Fibroblast of skin of back (primary cell): ENCODE data around the gene ELN.
"Not testable (repeated sequence)": the region's sequence is repeated elsewhere in the genome, so short reads cannot be mapped to it uniquely, and the experiment has no call there.

Source experiments
- DNase-seq: peaks from one replicate; pipeline ENCODE4 v3.0.0-alpha.2; 2013

ELN gene

DNA sequence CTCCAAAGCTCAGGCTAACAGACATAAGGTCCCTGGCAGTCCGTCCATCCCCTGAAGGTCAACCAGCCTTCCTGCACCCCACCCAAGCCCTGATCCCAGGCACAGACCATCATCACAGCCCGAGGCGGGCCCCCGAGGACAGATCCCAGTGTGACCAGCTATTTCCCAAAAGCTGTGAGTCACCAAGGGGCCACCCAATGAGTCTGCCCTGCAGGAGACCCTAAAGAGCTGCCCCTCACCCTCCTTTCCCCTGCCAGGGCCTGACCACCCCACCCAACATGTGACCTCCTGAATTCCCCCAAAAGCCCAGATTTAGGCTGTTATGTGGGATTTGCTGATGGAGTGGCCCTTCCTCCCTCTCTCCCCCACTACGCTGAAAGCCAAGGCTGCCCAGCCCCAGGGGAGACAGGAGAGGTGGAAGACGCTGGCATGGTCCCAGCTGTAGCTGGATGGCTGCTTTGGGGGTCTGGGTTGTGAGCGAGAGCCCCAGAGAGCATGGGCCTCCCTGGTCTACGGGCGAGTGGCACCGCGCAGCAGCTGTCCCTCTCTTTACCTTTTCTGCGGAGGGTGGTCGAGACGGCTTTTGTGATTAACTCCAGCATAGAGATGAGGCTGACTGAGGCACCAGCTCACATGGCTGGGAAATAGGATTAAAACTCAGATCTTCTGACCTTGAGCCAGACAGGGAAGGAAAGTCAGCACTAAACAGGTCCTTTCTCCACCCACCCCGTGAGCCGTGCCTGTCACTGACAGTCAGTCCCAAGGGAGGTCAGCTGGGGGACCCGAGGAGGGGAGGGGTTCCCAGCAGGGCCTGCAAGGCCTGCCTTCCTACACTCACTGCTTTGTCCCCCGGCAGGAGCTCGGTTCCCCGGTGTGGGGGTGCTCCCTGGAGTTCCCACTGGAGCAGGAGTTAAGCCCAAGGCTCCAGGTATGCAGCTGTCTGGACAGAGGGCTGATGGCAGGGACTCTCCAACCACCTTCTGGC lies 16.7 kb downstream of the ELN start:
- no peak for DNase-seq

DNA sequence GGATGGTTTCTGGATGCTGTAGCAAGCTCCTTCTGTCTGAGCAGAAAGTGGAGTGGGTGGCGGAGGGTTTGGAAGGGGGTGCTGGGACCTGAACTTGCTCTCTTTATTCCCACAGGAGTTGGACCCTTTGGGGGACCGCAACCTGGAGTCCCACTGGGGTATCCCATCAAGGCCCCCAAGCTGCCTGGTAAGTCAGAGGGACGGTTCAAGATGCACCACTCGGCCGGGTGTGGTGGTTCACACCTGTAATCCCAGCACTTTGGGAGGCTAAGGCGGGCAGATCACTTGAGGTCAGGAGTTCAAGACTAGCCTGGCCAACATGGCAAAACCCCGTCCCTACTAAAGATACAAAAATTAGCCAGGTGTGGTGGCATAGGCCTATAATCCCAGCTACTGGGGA lies 18.6 kb downstream of the ELN start:
- DNase-seq, result not testable (repeated sequence)

DNA sequence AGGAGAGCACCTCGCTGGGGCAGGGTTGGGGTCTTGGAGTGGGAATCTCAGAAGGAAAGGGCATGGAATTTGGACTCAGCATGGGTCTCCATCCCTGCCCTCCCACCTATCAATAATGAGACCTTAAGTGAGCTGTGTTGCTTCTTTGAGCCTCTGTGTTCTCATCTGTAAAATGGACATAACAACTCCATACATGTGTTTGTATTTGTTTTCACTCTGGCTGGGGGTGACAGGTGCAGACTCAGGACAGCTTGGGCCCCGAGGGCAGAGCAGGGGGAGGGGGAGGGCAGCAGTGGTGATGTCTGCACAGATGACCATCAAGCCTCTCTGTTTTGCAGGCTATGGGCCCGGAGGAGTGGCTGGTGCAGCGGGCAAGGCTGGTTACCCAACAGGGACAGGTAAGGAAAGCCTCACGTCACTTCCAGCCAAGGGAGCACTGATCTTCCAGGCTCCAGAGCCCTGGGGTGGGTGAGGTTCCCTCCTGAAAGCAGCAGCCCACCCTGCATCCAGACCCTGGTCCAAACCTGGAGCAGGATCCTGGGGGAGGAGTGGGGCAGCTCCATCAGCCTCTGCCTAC lies 19.9 kb downstream of the ELN start:
- DNase-seq, result no peak

DNA sequence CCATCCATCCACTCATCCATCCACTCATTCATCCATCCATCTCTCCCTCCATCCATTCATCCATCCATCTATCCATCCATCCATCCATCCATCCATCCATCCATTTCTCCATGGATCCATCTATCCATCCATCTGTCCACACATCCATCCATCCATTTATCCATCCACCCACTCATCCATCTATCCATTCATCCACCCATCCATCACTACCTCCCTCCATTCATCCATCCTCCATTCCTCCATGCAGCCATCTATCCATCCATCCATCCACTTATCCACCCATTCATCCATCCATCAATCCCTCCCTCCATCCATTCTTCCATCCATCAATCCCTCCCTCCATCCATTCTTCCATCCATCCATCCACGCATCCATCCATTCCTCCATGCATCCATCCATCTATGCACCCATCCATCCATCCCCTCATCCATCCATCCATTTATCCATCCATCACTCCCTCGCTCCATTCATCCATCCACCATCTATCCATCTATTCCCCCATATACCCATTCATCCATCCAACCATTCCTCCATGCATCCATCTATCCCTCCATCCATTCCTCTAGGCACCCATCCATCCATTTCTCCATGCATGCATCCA lies 21.1 kb downstream of the ELN start:
- no peak for DNase-seq

- no peak for DNase-seq
Measured at GRCh38 chr7:74049997-74050798, 22.2 kb downstream of the ELN start.

DNA sequence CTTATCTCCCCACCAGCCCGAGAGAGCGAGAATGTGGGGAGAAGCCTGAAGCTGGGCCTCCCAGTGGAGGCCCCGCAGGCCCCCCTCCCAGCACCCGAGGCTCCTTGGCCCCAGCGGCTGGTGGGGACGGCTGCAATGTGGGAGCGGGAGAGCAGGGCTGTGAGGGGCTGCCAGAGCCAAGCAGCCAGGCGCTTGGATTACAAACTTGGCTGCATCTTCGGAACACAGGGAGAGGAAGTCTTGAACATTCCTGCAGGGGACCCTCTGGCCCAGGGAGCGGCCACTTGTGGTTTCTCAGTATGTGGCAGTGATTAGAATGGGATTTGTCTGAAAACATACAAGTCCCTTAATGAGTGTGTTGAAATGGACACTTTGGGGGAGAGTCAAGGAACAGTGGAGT lies 23.2 kb downstream of the ELN start:
- DNase-seq, result no peak

GRCh38 chr7:74051629-74052410 lies 23.8 kb downstream of the ELN start:
- no peak for DNase-seq

GRCh38 chr7:74052628-74053027 lies 24.7 kb downstream of the ELN start:
- no peak for DNase-seq

GRCh38 chr7:74053589-74054186 lies 25.7 kb downstream of the ELN start:
- DNase-seq, result no peak

GRCh38 chr7:74056096-74056915 lies 28.3 kb downstream of the ELN start:
- no peak for DNase-seq

DNA sequence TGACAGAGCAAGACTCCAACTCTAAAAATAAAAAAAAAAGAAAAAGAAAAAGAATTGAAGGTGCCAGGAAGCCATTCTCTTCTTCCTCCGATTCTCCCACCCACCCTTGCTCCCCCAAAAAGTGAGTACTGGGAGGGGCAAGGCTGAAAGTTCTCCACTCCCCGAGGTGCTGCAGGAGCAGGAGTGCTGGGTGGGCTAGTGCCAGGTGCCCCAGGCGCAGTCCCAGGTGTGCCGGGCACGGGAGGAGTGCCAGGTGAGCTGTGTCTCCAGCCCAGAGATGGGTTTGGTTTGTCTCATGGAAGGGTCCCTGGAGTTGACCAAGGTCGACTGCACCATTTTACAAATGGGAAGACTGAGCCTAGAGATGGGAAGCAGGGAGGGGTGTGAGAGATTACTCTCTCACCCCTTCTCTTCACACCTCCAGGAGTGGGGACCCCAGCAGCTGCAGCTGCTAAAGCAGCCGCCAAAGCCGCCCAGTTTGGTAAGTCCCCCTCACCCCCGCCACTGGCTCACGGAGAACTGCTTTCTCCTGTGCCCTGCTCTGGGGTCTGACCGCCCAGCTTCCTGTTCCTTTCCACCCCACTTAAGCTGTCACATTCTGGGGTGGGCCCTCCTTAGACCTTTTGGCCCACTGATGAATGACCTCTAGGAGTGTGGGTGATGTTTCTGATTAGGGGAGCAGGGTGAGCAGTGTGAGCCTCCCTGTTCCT lies 29.4 kb downstream of the ELN start:
- DNase-seq, result no peak

GRCh38 chr7:74057987-74058386 lies 30.0 kb downstream of the ELN start:
- no peak for DNase-seq

- no peak for DNase-seq
Measured at GRCh38 chr7:74058486-74058885, 30.5 kb downstream of the ELN start.

GRCh38 chr7:74059037-74059436 lies 31.1 kb downstream of the ELN start:
- no peak for DNase-seq

DNA sequence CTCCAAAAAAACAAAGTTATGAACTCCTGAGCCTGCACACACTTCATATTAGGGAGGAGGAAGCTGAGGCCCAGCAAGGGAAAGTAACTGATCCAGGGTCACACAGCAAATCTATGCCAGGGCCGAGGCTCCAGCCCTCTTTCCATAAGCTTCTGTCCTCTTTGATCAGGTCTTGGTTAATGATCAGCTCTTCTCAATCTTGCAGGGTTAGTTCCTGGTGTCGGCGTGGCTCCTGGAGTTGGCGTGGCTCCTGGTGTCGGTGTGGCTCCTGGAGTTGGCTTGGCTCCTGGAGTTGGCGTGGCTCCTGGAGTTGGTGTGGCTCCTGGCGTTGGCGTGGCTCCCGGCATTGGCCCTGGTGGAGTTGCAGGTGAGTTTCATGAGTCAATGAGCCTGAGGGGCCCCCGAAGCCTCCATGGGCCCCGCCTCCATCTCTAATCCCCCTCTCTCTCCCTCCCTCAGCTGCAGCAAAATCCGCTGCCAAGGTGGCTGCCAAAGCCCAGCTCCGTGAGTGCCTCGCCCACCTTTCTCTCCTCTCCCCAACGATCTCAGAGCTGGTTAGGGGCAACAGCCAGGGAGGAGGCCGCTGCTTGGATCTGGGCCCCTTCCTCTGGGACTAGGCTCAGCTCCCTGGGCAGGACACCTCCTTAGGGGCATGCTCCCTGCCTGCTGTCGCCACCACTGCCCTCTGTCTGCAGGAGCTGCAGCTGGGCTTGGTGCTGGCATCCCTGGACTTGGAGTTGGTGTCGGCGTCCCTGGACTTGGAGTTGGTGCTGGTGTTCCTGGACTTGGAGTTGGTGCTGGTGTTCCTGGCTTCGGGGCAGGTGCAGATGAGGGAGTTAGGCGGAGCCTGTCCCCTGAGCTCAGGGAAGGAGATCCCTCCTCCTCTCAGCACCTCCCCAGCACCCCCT lies 32.0 kb downstream of the ELN start:
- no peak for DNase-seq

DNA sequence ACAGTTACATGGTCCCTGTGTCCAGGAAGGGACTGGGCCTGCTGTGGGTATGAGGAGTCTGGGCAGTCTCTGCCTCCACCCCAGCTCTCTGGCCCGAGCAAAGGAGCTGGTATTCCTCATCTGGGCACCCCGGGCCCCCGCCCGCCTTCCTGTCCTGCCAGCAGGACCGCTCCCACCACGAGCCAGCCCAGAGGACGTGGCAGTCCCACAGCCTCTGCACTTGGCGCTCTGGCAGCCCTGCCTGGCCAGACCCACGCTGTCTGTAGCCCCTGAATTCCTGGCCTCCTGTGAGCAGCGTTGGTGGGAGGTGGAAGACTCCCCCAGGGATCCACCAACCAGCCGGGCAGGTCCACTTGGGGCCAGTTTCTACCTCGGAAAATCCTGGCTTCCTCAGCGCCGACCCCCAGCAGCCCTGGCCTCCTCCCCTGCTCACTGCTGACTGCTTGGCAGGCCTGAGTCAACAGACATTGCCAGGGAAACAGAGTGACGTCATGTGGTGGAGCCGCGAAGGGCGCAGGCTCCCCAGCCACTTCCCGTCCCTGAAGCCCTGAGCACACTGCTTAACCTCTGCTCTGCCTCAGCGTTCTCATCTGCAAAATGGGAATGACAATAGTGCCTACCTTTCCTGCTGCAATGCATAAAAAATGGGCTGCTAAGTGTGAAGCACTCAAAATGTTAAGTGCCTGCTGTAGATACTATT lies 34.0 kb downstream of the ELN start:
- peak; percentile 89 for DNase-seq

DNA sequence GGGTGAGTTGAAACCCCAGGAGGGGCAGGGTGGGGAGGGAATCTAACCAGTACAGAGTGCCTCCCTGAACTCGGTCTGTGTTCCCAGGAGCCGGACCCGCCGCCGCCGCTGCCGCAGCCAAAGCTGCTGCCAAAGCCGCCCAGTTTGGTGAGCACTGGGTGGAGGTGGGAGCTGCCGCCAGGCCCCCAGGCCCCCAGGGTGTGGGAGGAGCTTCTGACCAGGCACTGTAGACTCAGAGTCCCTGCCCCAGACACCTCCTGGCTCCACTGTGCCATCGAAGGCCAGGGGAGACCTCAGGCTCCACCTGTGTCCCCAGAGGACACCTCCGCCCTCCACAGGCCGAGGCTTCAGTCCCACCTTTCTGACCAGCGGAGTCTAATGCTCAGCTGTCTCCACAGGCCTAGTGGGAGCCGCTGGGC lies 35.3 kb downstream of the ELN start:
- no peak for DNase-seq

DNA sequence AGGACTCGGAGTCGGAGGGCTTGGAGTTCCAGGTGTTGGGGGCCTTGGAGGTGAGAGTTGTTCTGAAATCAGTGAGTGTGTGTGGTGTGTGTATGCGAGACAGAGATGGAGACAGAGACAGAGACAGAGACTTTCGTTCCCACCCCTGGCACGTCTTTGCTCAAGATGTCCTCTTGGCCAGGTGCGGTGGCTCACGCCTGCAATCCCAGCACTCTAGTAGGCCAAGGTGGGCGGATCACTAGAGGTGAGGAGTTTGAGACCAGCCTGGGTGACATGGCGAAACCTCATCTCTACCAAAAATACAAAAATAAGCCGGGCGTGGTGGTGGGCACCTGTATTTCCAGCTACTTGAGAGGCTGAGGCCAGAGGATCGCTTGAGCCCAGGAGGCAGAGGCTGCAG lies 35.7 kb downstream of the ELN start:
- DNase-seq, result no peak
